PC-3 (cell line): Measurements from ENCODE around the gene ACAD9. TPM values are rescaled to one million over a fixed set of nuclear protein-coding genes. Genes with fewer than 3 reads are reported as not detected.

Experiments
- total RNA-seq: library from RNA; depleted of rRNA; stranded (reverse); fragments of >200 nt; gene quantifications from 2 replicates; pipeline ENCODE4 v1.2.3, GENCODE V29; 2014; rRNA removed

The ACAD9 gene
- total RNA-seq, 1 experiment from 2014 or later, result 38.6 TPM

Other genes starting within 250 kb of the ACAD9 start
- gene RPN1, start 228.8 kb upstream of the ACAD9 start, total RNA-seq, result 262 and 270 TPM in 2 replicates
- 48.0 and 78.2 TPM in 2 replicates for gene RAB7A, start 153.4 kb upstream of the ACAD9 start, total RNA-seq
- 0.33 TPM in 1 of 2 replicates, not detected in the other for gene CFAP92, start 114.5 kb downstream of the ACAD9 start, total RNA-seq
- gene EFCC1, start 121.7 kb downstream of the ACAD9 start, total RNA-seq, result not detected in 2 replicates
- gene GP9, start 181.2 kb downstream of the ACAD9 start, total RNA-seq, result not detected in 2 replicates
- 22.4 and 26.6 TPM in 2 replicates for gene RAB43, start 242.2 kb downstream of the ACAD9 start, total RNA-seq